NCI-H2171 treated with DMSO at 0.1 percent for 48 hours (cell line): Measurements from ENCODE around the gene MSL3B.

ENCODE experiments used
- DNase-seq: peaks from one replicate; lab custom pipeline; 2025; lab: John Stamatoyannopoulos, UW

The MSL3B gene

DNA sequence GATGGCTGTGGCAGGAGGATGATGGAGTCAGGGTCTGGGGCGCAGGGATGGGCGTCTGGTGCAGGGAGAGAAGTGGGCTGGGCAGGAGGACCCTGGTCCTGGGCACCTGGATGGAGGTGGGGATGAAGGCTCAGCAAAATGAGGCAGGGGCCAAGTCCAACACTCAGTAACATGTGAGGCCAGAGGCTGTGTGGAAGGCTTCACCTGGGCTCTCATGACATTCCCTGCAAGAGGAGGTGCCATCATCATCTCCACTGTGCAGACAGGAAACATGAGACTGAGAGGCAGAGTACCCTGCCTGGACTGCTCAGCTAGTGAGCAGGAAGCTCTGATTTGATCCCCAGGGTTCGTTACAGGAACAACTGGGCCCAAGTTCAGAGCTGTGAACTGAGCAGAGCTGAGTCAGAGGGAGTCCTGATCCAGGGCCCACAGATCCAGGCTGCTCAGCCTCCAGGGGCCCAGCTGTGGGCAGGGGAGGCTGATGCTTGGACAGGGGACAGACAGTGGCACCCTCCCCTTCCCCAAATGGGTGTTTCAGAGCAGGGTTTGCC lies 50.8 kb downstream of the MSL3B start:
- DNase-seq = no peak

DNA sequence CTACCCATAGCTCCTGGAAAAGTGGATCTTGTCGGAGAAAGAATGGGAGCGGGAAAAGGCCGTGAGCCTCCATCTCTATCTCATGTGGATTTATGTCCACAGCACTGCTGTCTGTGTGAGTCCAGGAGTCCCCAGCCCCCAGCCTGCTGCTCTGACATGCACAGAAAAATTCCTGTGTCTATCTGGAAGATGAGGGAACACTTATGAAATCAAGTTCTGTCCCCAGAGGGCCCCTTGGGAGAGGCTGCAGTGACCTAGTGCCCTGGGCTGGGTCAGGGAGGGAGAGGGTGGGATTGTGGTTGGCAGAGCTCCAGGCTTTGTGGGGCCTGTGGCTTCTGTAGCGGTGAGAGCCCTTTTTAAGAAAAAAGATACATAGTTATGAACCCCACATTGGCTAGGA lies 51.4 kb downstream of the MSL3B start:
- DNase-seq = no peak

- DNase-seq = peak; percentile 46
Measured at GRCh38 chr2:233816334-233816733, 51.9 kb downstream of the MSL3B start.

GRCh38 chr2:233815861-233816260 lies 52.3 kb downstream of the MSL3B start:
- DNase-seq = no peak
